Glutamatergic neuron (in vitro differentiated cells): ENCODE measurements around the gene KRT2. TPM values are rescaled to one million over a fixed set of nuclear protein-coding genes. Genes with fewer than 3 reads are reported as not detected.

Experiments
- DNase-seq: peaks from one replicate; pipeline ENCODE4 v3.0.0; 2022
- H3K27ac Mint-ChIP-seq: one replicate; pipeline ENCODE4 v1.8.0; 2020; ENCODE audit warnings: mild to moderate bottlenecking, mixed read lengths, inconsistent platforms; ENCODE audit not compliant: unreplicated experiment
- H3K27me3 Mint-ChIP-seq: one replicate; pipeline ENCODE4 v1.8.0; 2020; ENCODE audit warnings: mild to moderate bottlenecking, moderate library complexity, mixed read lengths, inconsistent platforms; ENCODE audit not compliant: unreplicated experiment
- H3K36me3 Mint-ChIP-seq: one replicate; pipeline ENCODE4 v1.8.0; 2020; ENCODE audit warnings: mild to moderate bottlenecking, mixed read lengths, inconsistent platforms; ENCODE audit not compliant: unreplicated experiment
- H3K4me1 Mint-ChIP-seq: one replicate; pipeline ENCODE4 v1.8.0; 2020; ENCODE audit warnings: mild to moderate bottlenecking, low read depth, mixed read lengths, inconsistent platforms; ENCODE audit not compliant: unreplicated experiment
- H3K4me3 Mint-ChIP-seq: one replicate; pipeline ENCODE4 v1.8.0; 2020; ENCODE audit warnings: mild to moderate bottlenecking, mixed read lengths, inconsistent platforms; ENCODE audit not compliant: unreplicated experiment
- H3K9me3 Mint-ChIP-seq: one replicate; pipeline ENCODE4 v1.8.0; 2020; ENCODE audit warnings: mild to moderate bottlenecking, moderate library complexity, mixed read lengths, inconsistent platforms; ENCODE audit not compliant: unreplicated experiment
- CTCF ChIP-seq: fragments of 200-600 bp; sonication (generic); IDR thresholded peaks from one replicate; pipeline ENCODE4 v1.5.0; 2021; ENCODE audit not compliant: partially characterized antibody, unreplicated experiment
- total RNA-seq: library from RNA; stranded (reverse); fragmentation: NEBNext Ultra II Directional; extraction: Animal tissue kit (Norgen Biotek cat#: 25700); gene quantifications from one replicate; pipeline ENCODE4 v1.2.1, GENCODE V29; 2021; ENCODE audit not compliant: unreplicated experiment

The KRT2 gene
- total RNA-seq, 1 donor from 2014 or later, result not detected

- TF ChIP-seq CTCF, result no peak
- no peak for DNase-seq
- Mint-ChIP-seq H3K36me3 (no peaks in the 10 kb centered on the region), H3K4me3 (no peak overlapping the region), H3K27me3 (peaks cover 2% of the 10 kb centered on the region), H3K9me3 (no peaks in the 10 kb centered on the region), H3K27ac (no peak overlapping the region), H3K4me1 (no peaks in the 10 kb centered on the region)
Observed at GRCh38 chr12:52650520-52651081, 1.4 kb downstream of the KRT2 start.

GRCh38 chr12:52649066-52649465 lies 2.9 kb downstream of the KRT2 start:
- TF ChIP-seq CTCF, result no peak
- Mint-ChIP-seq H3K27ac (no peak overlapping the region), H3K4me3 (no peak overlapping the region), H3K9me3 (peaks cover 3% of the 10 kb centered on the region), H3K4me1 (no peaks in the 10 kb centered on the region), H3K27me3 (no peaks in the 10 kb centered on the region), H3K36me3 (no peaks in the 10 kb centered on the region)
- DNase-seq, result no peak

- no peak overlapping the region for H3K27ac Mint-ChIP-seq
- H3K27me3 Mint-ChIP-seq, result no peaks in the 10 kb centered on the region
- H3K4me1 Mint-ChIP-seq, result no peaks in the 10 kb centered on the region
Observed at GRCh38 chr12:52648012-52648550, 3.9 kb downstream of the KRT2 start.

GRCh38 chr12:52647601-52648000 lies 4.4 kb downstream of the KRT2 start:
- Mint-ChIP-seq H3K4me3 (no peak overlapping the region), H3K27ac (no peak overlapping the region), H3K9me3 (peaks cover 7% of the 10 kb centered on the region), H3K27me3 (no peaks in the 10 kb centered on the region), H3K4me1 (no peaks in the 10 kb centered on the region), H3K36me3 (no peaks in the 10 kb centered on the region)
- TF ChIP-seq CTCF, result no peak
- DNase-seq, result no peak

More at GRCh38 chr12:52648012-52648550, 3.9 kb downstream of the KRT2 start:
- Mint-ChIP-seq H3K36me3 (no peaks in the 10 kb centered on the region), H3K4me3 (no peak overlapping the region), H3K9me3 (peaks cover 6% of the 10 kb centered on the region)
- no peak for TF ChIP-seq CTCF
- DNase-seq, result no peak

- no peak for DNase-seq
- Mint-ChIP-seq H3K36me3 (no peaks in the 10 kb centered on the region), H3K9me3 (peaks cover 7% of the 10 kb centered on the region), H3K4me3 (no peak overlapping the region), H3K27me3 (no peaks in the 10 kb centered on the region), H3K4me1 (no peaks in the 10 kb centered on the region), H3K27ac (no peak overlapping the region)
- no peak for TF ChIP-seq CTCF
Observed at GRCh38 chr12:52646613-52647012, 5.4 kb downstream of the KRT2 start.
